ENCODE data around the gene CORIN.

CORIN gene

GRCh38 chr4:47750788-47751187 lies 87.1 kb downstream of the CORIN start:
- Histone ChIP-seq H2AK5ac (ENCODE audit: low read length) (no peak overlapping the region), H3K4ac (ENCODE audit: low read depth, low read length) (no peak overlapping the region), H3K36me3 (ENCODE audit: control insufficient read depth in 1 of 2, insufficient read depth in 2 of 2, low read length in 2 of 2) (no peaks in the 10 kb centered on the region), H3K23ac (ENCODE audit: low read length) (no peak overlapping the region), H3K18ac (ENCODE audit: low read length) (no peak overlapping the region), H3K4me1 (ENCODE audit: control insufficient read depth in 1 of 2, insufficient read depth in 2 of 2, low read length in 2 of 2) (no peaks in the 10 kb centered on the region), H2BK120ac (ENCODE audit: insufficient read depth, low read length, poor library complexity) (no peak overlapping the region), H3K27ac (ENCODE audit: low read depth, low read length) (no peak overlapping the region), H2BK5ac (ENCODE audit: low read depth, low read length, poor library complexity) (no peak overlapping the region), H3K4me2 (ENCODE audit: low read length) (no peak overlapping the region), H3K79me1 (ENCODE audit: low read length) (no peaks in the 10 kb centered on the region), H3K4me3 (ENCODE audit: low read depth, low read length) (no peak overlapping the region), H3K27me3 (ENCODE audit: insufficient read depth, low read length) (no peaks in the 10 kb centered on the region), H3K9ac (ENCODE audit: low read length) (no peak overlapping the region), H3K14ac (ENCODE audit: low read length) (no peak overlapping the region), H3K79me2 (ENCODE audit: control insufficient read depth, insufficient read depth, low read length, poor library complexity) (no peaks in the 10 kb centered on the region), H2AFZ (ENCODE audit: insufficient read depth, low read length, poor library complexity) (no peak overlapping the region), H4K8ac (ENCODE audit: low read depth, low read length) (no peak overlapping the region), H4K12ac (ENCODE audit: low read depth, low read length) (no peak overlapping the region), H4K91ac (ENCODE audit: low read depth, low read length) (no peak overlapping the region), H2BK12ac (ENCODE audit: low read length) (no peak overlapping the region), H3K9me3 (ENCODE audit: insufficient read depth, low read depth, low read length) (no peaks in the 10 kb centered on the region)
- WGBS (ENCODE audit: extremely low coverage, insufficient coverage, insufficient read length), result no CpG with 5 or more reads among the region's 2 CpGs
- DNase-seq, result no peak

GRCh38 chr4:47749858-47750257 lies 88.0 kb downstream of the CORIN start:
- H2AFZ ChIP-seq (ENCODE audit: insufficient read depth, low read length, poor library complexity), result no peak overlapping the region
- H3K4me3 ChIP-seq (ENCODE audit: low read depth, low read length), result no peak overlapping the region
- no peak overlapping the region for H4K91ac ChIP-seq (ENCODE audit: low read depth, low read length)
- no peak overlapping the region for H2BK120ac ChIP-seq (ENCODE audit: insufficient read depth, low read length, poor library complexity)
- no peak overlapping the region for H3K23ac ChIP-seq (ENCODE audit: low read length)
- no peak overlapping the region for H3K14ac ChIP-seq (ENCODE audit: low read length)
- DNase-seq, result no peak
- no peak overlapping the region for H3K4me2 ChIP-seq (ENCODE audit: low read length)
- no peak overlapping the region for H2BK5ac ChIP-seq (ENCODE audit: low read depth, low read length, poor library complexity)
- H3K9me3 ChIP-seq (ENCODE audit: insufficient read depth, low read depth, low read length), result no peaks in the 10 kb centered on the region
- H4K12ac ChIP-seq (ENCODE audit: low read depth, low read length), result no peak overlapping the region
- H3K79me1 ChIP-seq (ENCODE audit: low read length), result no peaks in the 10 kb centered on the region
- no peak overlapping the region for H3K27ac ChIP-seq (ENCODE audit: low read depth, low read length)
- no peak overlapping the region for H2AK5ac ChIP-seq (ENCODE audit: low read length)
- no peak overlapping the region for H4K8ac ChIP-seq (ENCODE audit: low read depth, low read length)
- H3K4ac ChIP-seq (ENCODE audit: low read depth, low read length), result no peak overlapping the region
- H3K9ac ChIP-seq (ENCODE audit: low read length), result no peak overlapping the region
- no peak overlapping the region for H3K18ac ChIP-seq (ENCODE audit: low read length)
- H3K4me1 ChIP-seq (ENCODE audit: control insufficient read depth in 1 of 2, insufficient read depth in 2 of 2, low read length in 2 of 2), result no peaks in the 10 kb centered on the region
- H2BK12ac ChIP-seq (ENCODE audit: low read length), result no peak overlapping the region
- no CpG with 5 or more reads among the region's 4 CpGs for WGBS (ENCODE audit: extremely low coverage, insufficient coverage, insufficient read length)
- no peaks in the 10 kb centered on the region for H3K79me2 ChIP-seq (ENCODE audit: control insufficient read depth, insufficient read depth, low read length, poor library complexity)
- H3K27me3 ChIP-seq (ENCODE audit: insufficient read depth, low read length), result no peaks in the 10 kb centered on the region
- H3K36me3 ChIP-seq (ENCODE audit: control insufficient read depth in 1 of 2, insufficient read depth in 2 of 2, low read length in 2 of 2), result no peaks in the 10 kb centered on the region

- WGBS (ENCODE audit: extremely low coverage, insufficient coverage, insufficient read length), result no CpG with 5 or more reads among the region's 1 CpG
- H2AK5ac ChIP-seq (ENCODE audit: low read length), result no peak overlapping the region
Measured at GRCh38 chr4:47749060-47749459, 88.8 kb downstream of the CORIN start.

GRCh38 chr4:47747846-47748494 lies 89.9 kb downstream of the CORIN start:
- H3K9me3 ChIP-seq (ENCODE audit: insufficient read depth, low read depth, low read length), result no peaks in the 10 kb centered on the region
- H4K12ac ChIP-seq (ENCODE audit: low read depth, low read length), result no peak overlapping the region
- no peak overlapping the region for H3K4me3 ChIP-seq (ENCODE audit: low read depth, low read length)
- no peak overlapping the region for H2AK5ac ChIP-seq (ENCODE audit: low read length)
- H4K91ac ChIP-seq (ENCODE audit: low read depth, low read length), result no peak overlapping the region
- H3K27me3 ChIP-seq (ENCODE audit: insufficient read depth, low read length), result no peaks in the 10 kb centered on the region
- no peak overlapping the region for H2BK12ac ChIP-seq (ENCODE audit: low read length)
- H3K4me1 ChIP-seq (ENCODE audit: control insufficient read depth in 1 of 2, insufficient read depth in 2 of 2, low read length in 2 of 2), result no peaks in the 10 kb centered on the region
- H2BK5ac ChIP-seq (ENCODE audit: low read depth, low read length, poor library complexity), result no peak overlapping the region
- H3K79me2 ChIP-seq (ENCODE audit: control insufficient read depth, insufficient read depth, low read length, poor library complexity), result no peaks in the 10 kb centered on the region
- no peak for DNase-seq
- no peak overlapping the region for H3K9ac ChIP-seq (ENCODE audit: low read length)
- H3K27ac ChIP-seq (ENCODE audit: low read depth, low read length), result no peak overlapping the region
- H3K4ac ChIP-seq (ENCODE audit: low read depth, low read length), result no peak overlapping the region
- H3K18ac ChIP-seq (ENCODE audit: low read length), result no peak overlapping the region
- no CpG with 5 or more reads among the region's 1 CpG for WGBS (ENCODE audit: extremely low coverage, insufficient coverage, insufficient read length)
- H3K14ac ChIP-seq (ENCODE audit: low read length), result no peak overlapping the region
- no peaks in the 10 kb centered on the region for H3K79me1 ChIP-seq (ENCODE audit: low read length)
- no peaks in the 10 kb centered on the region for H3K36me3 ChIP-seq (ENCODE audit: control insufficient read depth in 1 of 2, insufficient read depth in 2 of 2, low read length in 2 of 2)
- no peak overlapping the region for H2AFZ ChIP-seq (ENCODE audit: insufficient read depth, low read length, poor library complexity)
- no peak overlapping the region for H4K8ac ChIP-seq (ENCODE audit: low read depth, low read length)
- H3K4me2 ChIP-seq (ENCODE audit: low read length), result no peak overlapping the region
- H2BK120ac ChIP-seq (ENCODE audit: insufficient read depth, low read length, poor library complexity), result no peak overlapping the region
- H3K23ac ChIP-seq (ENCODE audit: low read length), result no peak overlapping the region

More at GRCh38 chr4:47749060-47749459, 88.8 kb downstream of the CORIN start:
- Histone ChIP-seq H2BK12ac (ENCODE audit: low read length) (no peak overlapping the region), H3K27ac (ENCODE audit: low read depth, low read length) (no peak overlapping the region), H4K8ac (ENCODE audit: low read depth, low read length) (no peak overlapping the region), H3K36me3 (ENCODE audit: control insufficient read depth in 1 of 2, insufficient read depth in 2 of 2, low read length in 2 of 2) (no peaks in the 10 kb centered on the region), H3K4ac (ENCODE audit: low read depth, low read length) (no peak overlapping the region), H3K9ac (ENCODE audit: low read length) (no peak overlapping the region), H2BK120ac (ENCODE audit: insufficient read depth, low read length, poor library complexity) (no peak overlapping the region), H3K23ac (ENCODE audit: low read length) (no peak overlapping the region), H3K9me3 (ENCODE audit: insufficient read depth, low read depth, low read length) (no peaks in the 10 kb centered on the region), H3K4me2 (ENCODE audit: low read length) (no peak overlapping the region), H3K14ac (ENCODE audit: low read length) (no peak overlapping the region), H4K12ac (ENCODE audit: low read depth, low read length) (no peak overlapping the region), H4K91ac (ENCODE audit: low read depth, low read length) (no peak overlapping the region), H2AFZ (ENCODE audit: insufficient read depth, low read length, poor library complexity) (no peak overlapping the region), H3K79me2 (ENCODE audit: control insufficient read depth, insufficient read depth, low read length, poor library complexity) (no peaks in the 10 kb centered on the region), H3K4me1 (ENCODE audit: control insufficient read depth in 1 of 2, insufficient read depth in 2 of 2, low read length in 2 of 2) (no peaks in the 10 kb centered on the region), H3K79me1 (ENCODE audit: low read length) (no peaks in the 10 kb centered on the region), H3K27me3 (ENCODE audit: insufficient read depth, low read length) (no peaks in the 10 kb centered on the region), H3K18ac (ENCODE audit: low read length) (no peak overlapping the region), H3K4me3 (ENCODE audit: low read depth, low read length) (no peak overlapping the region), H2BK5ac (ENCODE audit: low read depth, low read length, poor library complexity) (no peak overlapping the region)
- no peak for DNase-seq
